PC-3 (cell line): ENCODE data around the gene GLMN. TPM values are rescaled to one million over a fixed set of nuclear protein-coding genes. Genes with fewer than 3 reads are reported as not detected.

Experiments
- ATAC-seq: fragments of 200-7000 bp; cut with Tn5 transposase; 2 replicates; pipeline ENCODE4 v1.9.1; 2020; ENCODE audit warnings: mild to moderate bottlenecking, moderate library complexity
- Bru-seq: library from RNA; stranded (reverse); fragments of 400-500 nt; gene quantifications from one replicate; lab custom pipeline; 2021; lab: Mats Ljungman, UMichigan
- BruChase-seq, 2 experiments: library from RNA; stranded (reverse); fragments of 400-500 nt; gene quantifications; one replicate each; lab custom pipeline; 2021; lab: Mats Ljungman, UMichigan
- BruUV-seq: library from RNA; stranded (reverse); fragments of 400-500 nt; replicated peaks from 2 replicates; lab custom pipeline; 2021; lab: Mats Ljungman, UMichigan
- CTCF ChIA-PET: fragments of 300-600 bp; sonication (Branson Sonifier 250); formaldehyde crosslinking; loops from one replicate; lab custom pipeline; 2022; ENCODE audit warnings: antibody characterized with exemption; lab: Charles Lee
- POLR2A ChIA-PET: fragments of 300-600 bp; sonication (Branson Sonifier 250); formaldehyde crosslinking; loops from one replicate; lab custom pipeline; 2022; ENCODE audit warnings: antibody characterized with exemption; ENCODE audit not compliant: unreplicated experiment; lab: Charles Lee
- DNase-seq: peaks from one replicate; pipeline ENCODE4 v3.0.0-alpha.2; 2015
- H2AFZ ChIP-seq: fragments of 300-600 bp; sonication (generic); 2 replicates; pipeline ENCODE4 v1.6.0; 2016; ENCODE audit warnings: antibody characterized with exemption, low read length
- H3F3A ChIP-seq: fragments of 300-600 bp; sonication (generic); one replicate; pipeline ENCODE4 v1.6.0; 2017; ENCODE audit warnings: antibody characterized with exemption, low read length, control low read depth, mild to moderate bottlenecking; ENCODE audit not compliant: unreplicated experiment
- H3K27ac ChIP-seq: fragments of 300-600 bp; sonication (generic); 2 replicates; pipeline ENCODE4 v1.5.1; 2016; ENCODE audit warnings: mild to moderate bottlenecking, low read length
- H3K27me3 ChIP-seq: fragments of 300-600 bp; sonication (generic); 2 replicates; pipeline ENCODE4 v1.6.1; 2016; ENCODE audit warnings: low read length, mixed read lengths
- H3K36me3 ChIP-seq: fragments of 300-600 bp; sonication (generic); 2 replicates; pipeline ENCODE4 v1.6.1; 2016; ENCODE audit warnings: low read depth, mixed run types, low read length, mixed read lengths
- H3K4me1 ChIP-seq: fragments of 300-600 bp; sonication (generic); 2 replicates; pipeline ENCODE4 v1.5.1; 2016; ENCODE audit warnings: low read length; ENCODE audit not compliant: insufficient read depth
- H3K4me2 ChIP-seq: fragments of 300-600 bp; sonication (generic); 2 replicates; pipeline ENCODE4 v1.6.0; 2016; ENCODE audit warnings: low read length
- H3K4me3 ChIP-seq: fragments of 300-600 bp; sonication (generic); 2 replicates; pipeline ENCODE4 v1.5.1; 2016; ENCODE audit warnings: mild to moderate bottlenecking, low read length, mixed read lengths
- H3K79me2 ChIP-seq: fragments of 300-600 bp; sonication (generic); 2 replicates; pipeline ENCODE4 v1.6.1; 2017; ENCODE audit warnings: low read length, mixed read lengths
- H3K9ac ChIP-seq: fragments of 300-600 bp; sonication (generic); 2 replicates; pipeline ENCODE4 v1.6.0; 2016; ENCODE audit warnings: mild to moderate bottlenecking, low read length
- H3K9me2 ChIP-seq: fragments of 300-600 bp; sonication (generic); replicated peaks from 2 replicates; pipeline ENCODE4 v1.6.1; 2016; ENCODE audit warnings: mixed run types, low read length, mixed read lengths
- H3K9me3 ChIP-seq: fragments of 300-600 bp; sonication (generic); 2 replicates; pipeline ENCODE4 v1.6.1; 2016; ENCODE audit warnings: low read length, mixed read lengths
- H4K20me1 ChIP-seq: fragments of 300-600 bp; sonication (generic); 2 replicates; pipeline ENCODE4 v1.6.1; 2016; ENCODE audit warnings: low read length, mixed read lengths
- EZH2 ChIP-seq: fragments of 300-600 bp; sonication (generic); IDR thresholded peaks from one replicate; pipeline ENCODE4 v1.6.1; 2017; ENCODE audit warnings: antibody characterized with exemption, mild to moderate bottlenecking, low read length; ENCODE audit not compliant: unreplicated experiment
- EZH2phosphoT487 ChIP-seq: fragments of 300-600 bp; sonication (generic); IDR thresholded peaks from 2 replicates; pipeline ENCODE4 v1.6.1; 2018; ENCODE audit warnings: mild to moderate bottlenecking, antibody characterized with exemption, low read length, borderline replicate concordance
- intact Hi-C: fragments of 100-400 bp; cut with micrococcal nuclease; formaldehyde crosslinking; loops from 2 replicates; pipeline ENCODE4 v1.9.0; 2023
- long read RNA-seq: library from polyadenylated mRNA; unstranded; transcript quantifications from one replicate; pipeline ENCODE4 v2.0.0, GENCODE V29; 2021; ENCODE audit not compliant: unreplicated experiment
- total RNA-seq: library from RNA; depleted of rRNA; stranded (reverse); fragments of >200 nt; gene quantifications from 2 replicates; pipeline ENCODE4 v1.2.3, GENCODE V29; 2014; rRNA removed
- TF ChIP-seq, protein P1 (sequence below): fragments of 300-600 bp; sonication (generic); conservative IDR thresholded peaks from 2 replicates; pipeline ENCODE4 v1.5.1; 2017; ENCODE audit warnings: antibody characterized with exemption, low read depth, mild to moderate bottlenecking, low read length

GLMN gene, protein sequence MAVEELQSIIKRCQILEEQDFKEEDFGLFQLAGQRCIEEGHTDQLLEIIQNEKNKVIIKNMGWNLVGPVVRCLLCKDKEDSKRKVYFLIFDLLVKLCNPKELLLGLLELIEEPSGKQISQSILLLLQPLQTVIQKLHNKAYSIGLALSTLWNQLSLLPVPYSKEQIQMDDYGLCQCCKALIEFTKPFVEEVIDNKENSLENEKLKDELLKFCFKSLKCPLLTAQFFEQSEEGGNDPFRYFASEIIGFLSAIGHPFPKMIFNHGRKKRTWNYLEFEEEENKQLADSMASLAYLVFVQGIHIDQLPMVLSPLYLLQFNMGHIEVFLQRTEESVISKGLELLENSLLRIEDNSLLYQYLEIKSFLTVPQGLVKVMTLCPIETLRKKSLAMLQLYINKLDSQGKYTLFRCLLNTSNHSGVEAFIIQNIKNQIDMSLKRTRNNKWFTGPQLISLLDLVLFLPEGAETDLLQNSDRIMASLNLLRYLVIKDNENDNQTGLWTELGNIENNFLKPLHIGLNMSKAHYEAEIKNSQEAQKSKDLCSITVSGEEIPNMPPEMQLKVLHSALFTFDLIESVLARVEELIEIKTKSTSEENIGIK
- total RNA-seq (8.7 and 13.6 TPM in 2 replicates), Bru-seq, nascent RNA (percentile 71 among the genes with signal in this experiment), BruChase-seq, experiment 1, labeled RNA remaining after a 6-hour chase (percentile 69 among the genes with signal in this experiment), BruChase-seq, experiment 2, labeled RNA remaining after a 2-hour chase (percentile 77 among the genes with signal in this experiment)
- long read RNA-seq, transcript GLMN-201 (19 exons, 1,995 nt): major isoform, 7 of 18 reads
- long read RNA-seq, partial matches to known transcripts: 0 of 18 reads
- long read RNA-seq, other reads (novel, unspliced or antisense): 11 of 18 reads

DNA sequence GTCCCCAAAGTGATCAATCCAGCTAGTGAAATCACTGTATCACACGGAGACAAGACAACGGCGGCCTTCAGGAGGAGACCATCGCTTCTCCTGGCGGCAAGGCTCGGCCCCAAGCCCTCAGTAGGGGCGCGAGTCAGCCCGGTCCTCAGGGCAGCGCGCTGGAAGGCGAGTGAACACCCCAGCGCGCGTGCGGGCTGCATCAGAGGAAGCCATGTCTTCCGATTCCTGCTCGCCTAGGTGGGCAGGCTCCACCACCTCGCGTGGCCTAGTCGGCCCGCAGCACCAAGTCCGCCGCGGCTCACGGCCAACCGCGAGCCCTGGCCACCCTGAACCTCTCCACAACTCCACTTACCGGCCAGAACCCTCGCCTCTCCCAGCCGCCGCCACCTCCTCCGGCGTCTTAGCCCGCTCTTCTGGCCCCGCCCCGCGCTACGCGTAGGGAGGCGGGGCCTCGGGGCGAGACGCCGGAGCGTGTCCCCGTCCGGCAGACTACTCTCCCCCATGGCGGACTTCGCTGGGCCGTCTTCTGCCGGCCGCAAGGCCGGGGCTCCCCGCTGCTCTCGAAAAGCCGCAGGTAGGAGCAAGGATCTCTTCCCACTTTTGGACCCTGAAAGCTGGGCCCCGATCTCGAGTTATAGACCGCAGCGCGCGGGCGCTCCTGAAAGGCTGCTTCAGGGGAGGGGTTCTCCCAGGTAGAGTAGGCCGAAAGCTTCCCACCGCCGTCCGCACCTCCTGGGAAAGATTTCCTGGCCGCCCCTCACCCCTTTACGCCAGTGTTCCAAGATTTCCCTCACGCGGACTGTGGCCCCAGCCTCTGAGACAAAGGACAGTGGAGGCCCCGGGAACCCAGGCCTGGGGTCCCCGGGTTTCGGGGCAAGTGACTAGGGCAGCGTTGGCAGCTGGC, at the start of gene GLMN, which contains the start of gene RPAP2:
GLMN (minus strand) TSS at position 415 of the 904 bp plus-strand sequence. CDS start 988 bp downstream, outside the sequence.
RPAP2 (plus strand) TSS at position 487 of the 904 bp plus-strand sequence; CDS start at position 502, 15 bp downstream.
- no peak for TF ChIP-seq EZH2
- TF ChIP-seq, protein P1, sequence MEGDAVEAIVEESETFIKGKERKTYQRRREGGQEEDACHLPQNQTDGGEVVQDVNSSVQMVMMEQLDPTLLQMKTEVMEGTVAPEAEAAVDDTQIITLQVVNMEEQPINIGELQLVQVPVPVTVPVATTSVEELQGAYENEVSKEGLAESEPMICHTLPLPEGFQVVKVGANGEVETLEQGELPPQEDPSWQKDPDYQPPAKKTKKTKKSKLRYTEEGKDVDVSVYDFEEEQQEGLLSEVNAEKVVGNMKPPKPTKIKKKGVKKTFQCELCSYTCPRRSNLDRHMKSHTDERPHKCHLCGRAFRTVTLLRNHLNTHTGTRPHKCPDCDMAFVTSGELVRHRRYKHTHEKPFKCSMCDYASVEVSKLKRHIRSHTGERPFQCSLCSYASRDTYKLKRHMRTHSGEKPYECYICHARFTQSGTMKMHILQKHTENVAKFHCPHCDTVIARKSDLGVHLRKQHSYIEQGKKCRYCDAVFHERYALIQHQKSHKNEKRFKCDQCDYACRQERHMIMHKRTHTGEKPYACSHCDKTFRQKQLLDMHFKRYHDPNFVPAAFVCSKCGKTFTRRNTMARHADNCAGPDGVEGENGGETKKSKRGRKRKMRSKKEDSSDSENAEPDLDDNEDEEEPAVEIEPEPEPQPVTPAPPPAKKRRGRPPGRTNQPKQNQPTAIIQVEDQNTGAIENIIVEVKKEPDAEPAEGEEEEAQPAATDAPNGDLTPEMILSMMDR: 0 out of 2 replicates have a peak, but pooled peaks have one; percentile 26
- Histone ChIP-seq H3K4me3 (peak within 1 kb of the TSS; percentile 83), H3K4me1 (peaks cover 16% of the 10 kb centered on the region; the same call in 1 of the 2 replicates), H3K9me3 (no peaks in the 10 kb centered on the region), H3K27me3 (no peaks in the 10 kb centered on the region), H3K27ac (peak within 1 kb of the TSS; percentile 65), H3K9me2 (no peaks in the 10 kb centered on the region), H3F3A (no peaks in the 10 kb centered on the region), H2AFZ (peak within 1 kb of the TSS; percentile 64), H3K9ac (peak within 1 kb of the TSS; percentile 88), H4K20me1 (no peaks in the 10 kb centered on the region), H3K79me2 (peaks cover 45% of the 10 kb centered on the region), H3K36me3 (peaks cover 21% of the 10 kb centered on the region; the same call in 1 of the 2 replicates), H3K4me2 (peak within 1 kb of the TSS; percentile 97)
- TSS peak; percentile 68 for BruUV-seq
- intact Hi-C loops: loop anchor here (10.0 kb wide), 1 partner anchor 794 kb away; the partner anchor contains the start of gene CDC7
- ChIA-PET CTCF (no interaction called here), POLR2A (no interaction called here)
- peak; percentile 89 for DNase-seq
- peak; percentile 96 for ATAC-seq

DNA sequence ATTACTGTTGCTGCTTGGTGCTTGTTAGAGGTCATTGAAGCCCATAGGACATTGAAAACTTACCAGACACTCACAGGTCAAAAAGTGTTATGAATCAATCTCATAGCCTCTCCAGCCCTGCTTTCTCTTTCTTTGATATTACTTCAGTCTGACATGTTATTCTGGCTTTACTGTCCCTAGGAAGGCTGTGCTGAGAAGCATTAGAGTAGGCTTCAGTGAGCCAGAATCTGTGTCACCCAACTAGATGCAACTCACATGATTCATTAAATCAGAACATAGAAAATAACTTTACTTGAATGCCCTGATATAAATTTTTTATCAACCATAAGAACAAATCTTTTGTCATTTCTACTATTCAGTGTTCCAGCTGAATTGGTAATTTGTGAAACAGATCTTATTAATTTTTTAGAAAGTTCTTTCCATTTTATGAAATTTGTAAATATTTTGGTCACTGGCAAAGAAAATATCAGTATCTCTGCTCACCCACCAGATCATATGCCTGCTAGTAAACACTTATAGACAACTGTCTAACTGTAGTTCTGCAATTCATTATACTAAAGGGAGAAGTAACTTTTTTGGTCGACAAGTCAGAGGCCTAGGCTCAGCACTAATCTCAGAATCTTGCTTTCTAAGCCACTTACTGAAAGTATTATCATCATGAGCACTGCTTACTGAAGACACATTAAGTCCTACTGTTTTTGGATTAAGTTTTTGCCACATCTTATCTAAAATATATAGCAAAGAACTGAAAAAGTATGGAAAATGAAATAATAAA, 48.3 kb upstream of the GLMN start:
- no peak overlapping the region for H3K27ac ChIP-seq
- no peak overlapping the region for H3K9ac ChIP-seq
- TF ChIP-seq, protein P1: no peak
- TF ChIP-seq EZH2phosphoT487 (no peak), EZH2 (no peak)
- H3F3A ChIP-seq: no peaks in the 10 kb centered on the region
- DNase-seq (no peak), ATAC-seq (no peak)
- H4K20me1 ChIP-seq: no peaks in the 10 kb centered on the region
- H3K36me3 ChIP-seq: peaks cover 23% of the 10 kb centered on the region; the same call in 1 of the 2 replicates
- no peak overlapping the region for H3K4me3 ChIP-seq
- H3K4me2 ChIP-seq: no peak overlapping the region
- H3K9me2 ChIP-seq: no peaks in the 10 kb centered on the region
- no peaks in the 10 kb centered on the region for H3K79me2 ChIP-seq
- H3K27me3 ChIP-seq: no peaks in the 10 kb centered on the region
- no peaks in the 10 kb centered on the region for H3K4me1 ChIP-seq
- ChIA-PET POLR2A (no interaction called here), CTCF (no interaction called here)
- intact Hi-C loops: no loop called here
- BruUV-seq: no TSS peak
- H2AFZ ChIP-seq: no peak overlapping the region
- no peaks in the 10 kb centered on the region for H3K9me3 ChIP-seq
